Aorta (tissue), 5 donors: ENCODE results near the gene RNU7-1. TPM values are rescaled to one million over a fixed set of nuclear protein-coding genes. Genes with fewer than 3 reads are reported as not detected.

Experiments used
- ATAC-seq: fragments of 200-7000 bp; cut with Tn5 transposase; one replicate; pipeline ENCODE4 v1.9.1; 2022; ENCODE audit warnings: moderate library complexity; ENCODE audit not compliant: low FRiP score
- DNase-seq, 2 donors: peaks; one replicate each; pipeline ENCODE4 v3.0.0-alpha.2; 2020
- H3K27ac ChIP-seq, 2 donors: one replicate each; pipeline ENCODE4 v1.5.1; 2013; ENCODE audit warnings: low read length in 2 of 2, mild to moderate bottlenecking in 2 of 2, moderate library complexity in 2 of 2, control low read depth in 1 of 2, inconsistent platforms in 1 of 2, low read depth in 1 of 2
- H3K27me3 ChIP-seq, 2 donors: one replicate each; pipeline ENCODE4 v1.6.1; 2013; ENCODE audit warnings: control low read depth in 1 of 2, low read length in 1 of 2, mild to moderate bottlenecking in 1 of 2, moderate library complexity in 1 of 2; ENCODE audit not compliant: insufficient read depth in 2 of 2, control insufficient read depth in 1 of 2
- H3K36me3 ChIP-seq, 2 donors: one replicate each; pipeline ENCODE4 v1.6.1; 2013; ENCODE audit warnings: control low read depth in 1 of 2, low read length in 1 of 2, mild to moderate bottlenecking in 1 of 2; ENCODE audit not compliant: insufficient read depth in 2 of 2, control insufficient read depth in 1 of 2
- H3K4me1 ChIP-seq, 2 donors: one replicate each; pipeline ENCODE4 v1.6.1; 2013; ENCODE audit warnings: low read length in 2 of 2, control low read depth in 1 of 2, mild to moderate bottlenecking in 1 of 2, moderate library complexity in 1 of 2; ENCODE audit not compliant: insufficient read depth in 2 of 2, control insufficient read depth in 1 of 2
- H3K4me3 ChIP-seq, 2 donors: one replicate each; pipeline ENCODE4 v1.5.1; 2013; ENCODE audit warnings: low read length in 2 of 2, control low read depth in 1 of 2, mild to moderate bottlenecking in 1 of 2
- H3K9me3 ChIP-seq: one replicate; pipeline ENCODE4 v1.6.1; 2013; ENCODE audit warnings: mild to moderate bottlenecking, low read length; ENCODE audit not compliant: control insufficient read depth
- WGBS, 2 donors: extraction: QIAGEN DNeasy Blood & Tissue Kit; methylation state at CpG; one replicate each; pipeline ENCODE4 v1.1.7; 2013; 5-methylcytosine and 5-hydroxymethylcytosine counted together
- intact Hi-C, 2 donors: fragments of 100-400 bp; cut with DNase I; formaldehyde crosslinking; loops; one replicate each; pipeline versions ENCODE4 v1.14.2 to v1.15.0; 2022
- polyA plus RNA-seq, 2 donors: library from polyadenylated mRNA; stranded (reverse); fragments of 200-250 nt; gene quantifications; one replicate each; pipeline ENCODE4 v1.2.3, GENCODE V29; 2013
- total RNA-seq, 2 donors: library from RNA; stranded (reverse); fragmentation: NEBNext Ultra II Directional; extraction: Animal tissue kit (Norgen Biotek cat#: 25700); gene quantifications; one replicate each; pipeline ENCODE4 v1.2.1, GENCODE V29; 2021
- donor health status: healthy with polysubstance abuse.
- donor health status: Bipolar disorder and iron deficiency.
- donor health status: DM: no; HTN: no; CAD: no.
- donor health status: DM: no; HTN: no; CAD: no.
- donor health status: DM: yes; HTN: yes; CAD: no.

RNU7-1 gene
- total and polyA plus RNA-seq, 4 donors: not detected

GRCh38 chr12:6941782-6942181 is 1.8 kb upstream of the RNU7-1 start:
- WGBS, 2 donors: 75 to 77% methylated on average over 12 of the region's 12 CpGs
- Histone ChIP-seq H3K9me3 (no peaks in the 10 kb centered on the region), H3K27ac (no peak overlapping the region), H3K36me3 (peaks cover 0 to 3% of the 10 kb centered on the region in 2 donors), H3K4me3 (no peak overlapping the region), H3K4me1 (no peaks in the 10 kb centered on the region), H3K27me3 (peaks cover 0 to 4% of the 10 kb centered on the region in 2 donors)
- ATAC-seq: no peak
- intact Hi-C loops: loop anchor here in 1 of 2 donors (5.0 kb wide), 1 partner anchor 74 kb away; the partner anchor contains the start of gene TPI1
- DNase-seq: no peak

GRCh38 chr12:6942331-6942665 is 1.3 kb upstream of the RNU7-1 start:
- ATAC-seq (no peak), DNase-seq (no peak)
- Histone ChIP-seq H3K4me1 (no peaks in the 10 kb centered on the region), H3K27me3 (peaks cover 0 to 4% of the 10 kb centered on the region in 2 donors), H3K4me3 (no peak overlapping the region), H3K36me3 (peaks cover 0 to 3% of the 10 kb centered on the region in 2 donors), H3K27ac (no peak overlapping the region), H3K9me3 (no peaks in the 10 kb centered on the region)
- intact Hi-C loops: loop anchor here in 1 of 2 donors (5.0 kb wide), 1 partner anchor 75 kb away; the partner anchor contains the start of gene TPI1
- WGBS, 2 donors: 83 to 85% methylated on average over 11 of the region's 11 CpGs

GRCh38 chr12:6943389-6943721 is 261 bp upstream of the RNU7-1 start:
- Histone ChIP-seq H3K9me3 (no peaks in the 10 kb centered on the region), H3K27me3 (peaks cover 0 to 4% of the 10 kb centered on the region in 2 donors), H3K27ac (peak overlapping the region in 1 of 2 donors; percentile 82), H3K4me3 (peak overlapping the region in 1 of 2 donors; percentile 70), H3K4me1 (no peaks in the 10 kb centered on the region), H3K36me3 (peaks cover 0 to 3% of the 10 kb centered on the region in 2 donors)
- ATAC-seq (peak; percentile 81), DNase-seq (peak; percentile 85 to 90)
- intact Hi-C loops: loop anchor here in 1 of 2 donors (5.0 kb wide), 1 partner anchor 76 kb away; the partner anchor contains the start of gene TPI1
- 0% methylated on average over 13 of the region's 13 CpGs for WGBS, 2 donors

- H3K27ac ChIP-seq: peak overlapping the region; percentile 93 to 99
- peak overlapping the region; percentile 34 to 70 for H3K4me3 ChIP-seq
- peaks cover 0 to 3% of the 10 kb centered on the region in 2 donors for H3K36me3 ChIP-seq
- intact Hi-C loops: loop anchor here (2.0 to 5.0 kb wide), 3 partner anchors 77 to 168 kb away; partner anchors contain the start of genes C1RL (in 1 of the 2) and TPI1 (in 1 of the 2)
- H3K9me3 ChIP-seq: no peaks in the 10 kb centered on the region
- ATAC-seq (peak; percentile 90), DNase-seq (peak; percentile 96 to 97)
- H3K27me3 ChIP-seq: peaks cover 0 to 4% of the 10 kb centered on the region in 2 donors
- H3K4me1 ChIP-seq: no peaks in the 10 kb centered on the region
- WGBS, 2 donors: 1% methylated on average over 48 of the region's 48 CpGs
Observed at GRCh38 chr12:6944381-6945186, 968 bp downstream of the RNU7-1 start.

GRCh38 chr12:6945613-6946012 is 2.0 kb downstream of the RNU7-1 start:
- peaks cover 0 to 2% of the 10 kb centered on the region in 2 donors for H3K36me3 ChIP-seq
- 81 to 84% methylated on average over 11 of the region's 11 CpGs for WGBS, 2 donors
- no peaks in the 10 kb centered on the region for H3K9me3 ChIP-seq
- DNase-seq (no peak), ATAC-seq (no peak)
- no peaks in the 10 kb centered on the region for H3K4me1 ChIP-seq
- H3K27ac ChIP-seq: no peak overlapping the region
- H3K27me3 ChIP-seq: peaks cover 0 to 4% of the 10 kb centered on the region in 2 donors
- H3K4me3 ChIP-seq: no peak overlapping the region
- intact Hi-C loops: loop anchor here (2.0 to 5.0 kb wide), 2 partner anchors 163 to 167 kb away; partner anchors contain the start of gene C1RL (in 1 of the 2)

GRCh38 chr12:6946033-6946919 is 2.7 kb downstream of the RNU7-1 start:
- intact Hi-C loops: loop anchor here in 1 of 2 donors (5.0 kb wide), 1 partner anchor 166 kb away; no protein-coding TSS in a partner anchor
- no peak overlapping the region for H3K27ac ChIP-seq
- no peaks in the 10 kb centered on the region for H3K9me3 ChIP-seq
- peaks cover 0 to 4% of the 10 kb centered on the region in 2 donors for H3K27me3 ChIP-seq
- ATAC-seq: no peak
- no peak overlapping the region for H3K4me3 ChIP-seq
- no peak for DNase-seq
- H3K4me1 ChIP-seq: no peaks in the 10 kb centered on the region
- no peaks in the 10 kb centered on the region for H3K36me3 ChIP-seq
- 43% methylated on average over 32 of the region's 32 CpGs for WGBS, 2 donors

GRCh38 chr12:6946920-6947374 is 3.3 kb downstream of the RNU7-1 start:
- WGBS, 2 donors: 72 to 74% methylated on average over 8 of the region's 8 CpGs
- ATAC-seq (no peak), DNase-seq (peak in 1 of 2 donors; percentile 71)
- Histone ChIP-seq H3K9me3 (no peaks in the 10 kb centered on the region), H3K4me1 (no peaks in the 10 kb centered on the region), H3K36me3 (no peaks in the 10 kb centered on the region), H3K27me3 (peaks cover 0 to 4% of the 10 kb centered on the region in 2 donors), H3K27ac (no peak overlapping the region), H3K4me3 (no peak overlapping the region)
- intact Hi-C loops: loop anchor here in 1 of 2 donors (5.0 kb wide), 1 partner anchor 165 kb away; no protein-coding TSS in a partner anchor

- no peak for ATAC-seq
- intact Hi-C loops: loop anchor here in 1 of 2 donors (5.0 kb wide), 1 partner anchor 165 kb away; no protein-coding TSS in a partner anchor
Observed at GRCh38 chr12:6947615-6948014, 4.0 kb downstream of the RNU7-1 start.

More at GRCh38 chr12:6947615-6948014, 4.0 kb downstream of the RNU7-1 start:
- Histone ChIP-seq H3K27ac (no peak overlapping the region), H3K4me3 (no peak overlapping the region), H3K36me3 (no peaks in the 10 kb centered on the region), H3K27me3 (peaks cover 0 to 4% of the 10 kb centered on the region in 2 donors), H3K9me3 (no peaks in the 10 kb centered on the region), H3K4me1 (no peaks in the 10 kb centered on the region)
- WGBS, 2 donors: 79 to 83% methylated on average over 8 of the region's 8 CpGs
- DNase-seq: peak; percentile 32 to 39
